Caki2 (cell line): ENCODE data around the gene GK2. TPM values are rescaled to one million over a fixed set of nuclear protein-coding genes. Genes with fewer than 3 reads are reported as not detected.

Experiments used
- DNase-seq: peaks from one replicate; pipeline ENCODE4 v3.0.0-alpha.2; 2015; ENCODE audit warnings: low read depth
- in situ Hi-C: cut with HindIII; loops from 2 replicates; pipeline ENCODE4 v1.10.0; 2016; ENCODE audit warnings: low sequenced_read_pairs, low pct_unique_long_range_greater_than_20kb, mixed read lengths
- total RNA-seq: library from RNA; depleted of rRNA; stranded (reverse); fragments of >200 nt; shearing (Covaris generic); gene quantifications from 2 replicates; pipeline ENCODE4 v1.2.3, GENCODE V29; 2014; ENCODE audit warnings: low replicate concordance; rRNA removed

Gene GK2
- not detected in 2 replicates for total RNA-seq

DNA sequence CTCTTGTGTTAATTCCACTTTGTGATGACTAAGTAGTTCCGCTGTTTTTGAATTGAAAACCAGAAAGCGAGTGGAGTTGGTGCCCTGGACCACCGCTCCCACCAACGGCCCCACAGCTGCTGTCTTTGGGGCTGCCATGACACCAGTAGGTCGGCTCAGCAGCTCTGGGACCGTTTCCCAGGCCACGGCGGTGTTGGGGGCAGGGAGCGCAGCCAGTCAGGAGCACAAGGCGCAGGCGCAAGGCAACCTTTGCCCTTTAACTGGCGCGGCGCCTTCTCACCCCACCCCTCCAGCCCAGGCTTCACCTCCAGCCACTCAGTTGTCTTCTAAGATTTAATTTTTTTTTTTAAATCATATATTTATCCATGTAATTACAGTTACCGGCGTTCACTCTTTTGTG is at the start of gene GK2:
Gene GK2, minus strand, starts transcription at position 166 of the 400 bp plus-strand sequence. Its CDS starts 28 bp downstream, at position 138.
- in situ Hi-C loops, result no loop called here
- DNase-seq, result no peak

DNA sequence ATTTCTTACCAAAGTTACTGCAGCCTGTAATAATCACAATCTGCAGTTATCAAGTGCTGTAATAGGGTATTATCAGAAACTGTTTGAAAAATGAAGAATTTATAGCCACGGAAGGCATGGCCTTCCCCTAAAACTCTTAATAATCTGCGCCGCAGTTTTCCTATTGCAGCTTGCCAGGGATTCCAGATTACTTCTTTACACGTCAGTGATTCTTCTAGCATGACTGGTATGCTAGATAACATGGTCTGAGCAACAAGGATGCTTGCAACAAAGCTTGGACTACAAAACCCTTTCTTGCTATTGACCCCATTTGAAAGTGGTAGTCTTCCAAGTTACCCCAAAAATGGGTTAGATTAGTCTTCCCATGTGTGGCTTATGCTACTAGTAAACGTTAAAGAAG is 47.2 kb upstream of the GK2 start:
- DNase-seq, result no peak
- in situ Hi-C loops, result no loop called here

- no peak for DNase-seq
- in situ Hi-C loops, result no loop called here
Observed at GRCh38 chr4:79454656-79455055, 46.6 kb upstream of the GK2 start.

DNA sequence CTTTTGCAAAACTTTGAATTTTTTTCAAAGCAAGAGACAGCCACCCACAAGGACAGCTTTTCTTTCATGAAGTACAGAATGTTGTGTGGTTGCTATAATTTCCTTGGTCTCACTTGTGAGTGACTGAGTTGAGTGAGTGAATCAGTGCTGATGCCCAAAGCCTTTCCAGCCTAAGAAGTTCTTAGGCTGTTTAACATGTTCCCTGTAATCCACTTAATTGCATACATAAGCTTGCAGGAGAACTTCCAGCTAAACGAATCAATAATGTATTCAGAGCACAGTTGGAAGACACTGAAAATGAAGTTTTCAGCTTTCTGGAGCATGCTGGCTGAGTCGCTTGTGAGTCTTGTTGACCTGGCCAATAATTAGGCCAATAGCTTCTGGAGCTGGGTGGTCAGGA is 42.0 kb upstream of the GK2 start:
- DNase-seq, result no peak
- in situ Hi-C loops, result no loop called here

- DNase-seq, result no peak
- in situ Hi-C loops, result no loop called here
Observed at GRCh38 chr4:79446145-79446544, 38.1 kb upstream of the GK2 start.

DNA sequence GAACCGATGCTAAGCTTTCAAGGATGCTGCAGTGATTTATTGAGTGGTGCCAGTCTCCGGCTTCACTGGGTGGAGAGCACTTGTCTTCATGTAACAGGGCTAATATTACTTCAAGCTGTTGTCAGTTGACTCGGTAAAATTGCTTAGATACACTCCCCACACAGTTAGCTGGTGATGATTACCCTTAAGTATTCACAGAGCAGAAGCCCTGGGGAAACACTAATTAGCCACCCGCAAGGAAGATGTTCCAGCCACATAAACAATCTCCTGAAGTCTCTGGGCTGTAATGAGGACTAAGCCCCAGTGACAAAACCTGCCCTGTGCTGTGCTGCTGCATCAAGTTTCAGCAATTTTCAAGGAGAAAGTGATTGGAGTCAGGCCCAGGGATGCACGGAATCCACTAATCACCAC is 37.3 kb upstream of the GK2 start:
- in situ Hi-C loops, result no loop called here
- DNase-seq, result no peak

GRCh38 chr4:79442422-79442821 is 34.4 kb upstream of the GK2 start:
- in situ Hi-C loops, result no loop called here

DNA sequence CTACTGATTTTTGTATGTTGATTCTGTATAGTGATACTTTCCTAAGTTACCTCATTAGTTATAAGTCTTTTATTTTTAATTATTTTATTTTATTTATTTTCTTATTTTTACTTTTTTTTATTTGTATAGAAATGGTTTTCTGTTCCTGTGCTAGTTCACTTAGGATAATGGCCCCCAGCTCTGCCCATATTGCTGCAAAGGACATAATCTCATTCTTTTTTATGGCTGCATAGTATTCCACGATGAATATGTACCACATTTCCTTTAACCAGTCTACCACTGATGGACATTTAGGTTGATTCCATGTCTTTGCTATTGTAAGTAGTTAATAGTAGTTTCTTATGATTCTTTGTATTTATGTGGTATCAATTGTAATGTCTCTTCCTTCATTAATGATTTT is 31.5 kb upstream of the GK2 start:
- in situ Hi-C loops, result no loop called here

More at GRCh38 chr4:79442422-79442821, 34.4 kb upstream of the GK2 start:
- DNase-seq, result no peak

DNA sequence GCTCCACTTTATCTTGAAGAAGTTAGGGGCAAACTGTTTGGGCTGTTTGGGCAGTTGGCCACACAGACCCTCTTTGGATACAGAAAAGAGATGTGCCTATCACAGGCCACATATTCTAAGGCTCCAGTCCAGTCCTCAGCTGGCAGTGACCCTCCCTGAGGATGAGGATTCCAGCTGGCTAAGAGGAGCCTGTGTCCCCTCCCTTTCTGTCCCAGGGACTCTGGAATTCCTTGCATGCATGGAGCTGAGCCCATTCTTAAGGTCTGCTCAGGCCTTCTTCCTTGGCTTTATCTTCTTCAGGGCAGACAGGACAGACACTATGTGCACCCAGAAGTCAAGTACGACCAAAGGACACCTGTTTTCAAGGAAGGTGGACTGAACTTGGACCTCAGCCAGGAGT is 23.8 kb upstream of the GK2 start:
- in situ Hi-C loops, result no loop called here
- no peak for DNase-seq

More for the DNA sequence above, 31.5 kb upstream of the GK2 start:
- DNase-seq, result no peak

DNA sequence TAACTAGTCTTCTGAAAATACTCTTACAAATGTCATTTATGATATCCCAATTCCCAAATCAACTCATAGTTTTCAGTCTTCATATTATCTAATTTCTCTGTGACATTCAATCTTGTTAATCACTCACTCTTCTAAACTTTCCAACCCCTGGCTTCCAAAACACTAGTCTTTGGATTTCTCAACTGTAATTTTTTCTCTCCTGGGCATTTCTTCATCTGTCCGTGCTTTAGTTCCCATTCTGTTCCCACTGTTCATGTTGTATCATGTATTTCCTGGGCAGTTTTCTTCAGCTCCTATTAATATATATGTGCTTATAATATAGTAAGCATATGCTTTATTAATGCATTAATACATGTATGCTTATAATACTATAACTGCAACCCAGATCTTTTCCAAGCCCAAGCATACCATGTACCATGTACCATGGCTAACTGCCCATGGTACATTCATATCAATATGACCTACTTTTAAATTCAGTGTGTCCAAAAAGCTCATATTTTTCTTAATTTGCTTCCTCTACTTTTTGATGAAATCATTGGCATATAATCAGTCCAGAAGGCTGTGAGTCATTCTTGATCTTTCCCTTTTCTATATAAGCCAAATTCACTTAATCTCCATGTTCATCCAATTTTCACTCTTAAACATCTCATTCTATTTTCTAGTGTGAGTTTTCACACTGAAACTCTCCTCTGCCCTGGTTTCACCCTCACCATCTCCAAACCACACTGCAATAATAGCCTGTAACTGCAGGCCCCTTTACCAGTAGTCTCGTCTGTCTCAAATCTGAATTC is 21.3 kb upstream of the GK2 start:
- DNase-seq, result no peak
- in situ Hi-C loops, result no loop called here

GRCh38 chr4:79426989-79427388 is 19.0 kb upstream of the GK2 start:
- in situ Hi-C loops, result no loop called here
- no peak for DNase-seq

DNA sequence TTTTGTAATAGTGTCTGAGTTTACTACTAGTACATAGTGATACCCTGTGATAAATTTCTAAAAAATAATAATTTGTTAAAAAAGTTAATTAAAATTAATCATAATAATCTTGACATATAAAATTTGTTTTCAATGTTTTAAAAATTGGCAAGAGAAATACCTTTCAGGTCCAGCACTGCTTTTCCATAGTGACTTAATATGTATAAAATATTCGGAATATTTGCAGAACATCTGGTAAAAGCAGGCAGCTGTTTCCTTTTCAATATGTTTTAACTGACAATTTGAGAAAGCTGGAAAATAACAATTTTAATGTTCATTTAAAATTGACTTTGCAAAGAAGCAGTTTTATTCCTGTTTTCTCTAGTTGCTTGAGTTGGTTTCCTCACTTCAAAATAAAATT is 17.6 kb upstream of the GK2 start:
- in situ Hi-C loops, result no loop called here
- DNase-seq, result no peak

DNA sequence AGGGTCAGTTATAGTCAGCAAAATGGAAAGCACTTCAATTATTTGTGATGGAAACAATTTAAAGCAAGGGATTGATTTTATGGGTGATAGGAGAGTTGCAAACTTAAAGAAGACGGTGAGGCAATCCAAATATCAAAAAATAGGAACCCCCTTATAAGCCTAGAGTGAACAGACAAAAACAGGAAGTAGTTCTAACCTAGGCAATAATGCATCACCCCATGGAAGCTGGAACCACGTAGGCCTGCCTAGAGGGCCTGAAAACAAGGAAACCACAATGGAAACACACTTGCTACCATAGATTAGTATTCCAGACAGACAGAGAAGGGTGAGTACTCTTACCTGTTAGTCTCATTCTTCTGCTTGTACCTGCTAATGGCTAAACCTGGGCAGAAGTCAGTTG is 13.5 kb upstream of the GK2 start:
- DNase-seq, result no peak
- in situ Hi-C loops, result no loop called here

DNA sequence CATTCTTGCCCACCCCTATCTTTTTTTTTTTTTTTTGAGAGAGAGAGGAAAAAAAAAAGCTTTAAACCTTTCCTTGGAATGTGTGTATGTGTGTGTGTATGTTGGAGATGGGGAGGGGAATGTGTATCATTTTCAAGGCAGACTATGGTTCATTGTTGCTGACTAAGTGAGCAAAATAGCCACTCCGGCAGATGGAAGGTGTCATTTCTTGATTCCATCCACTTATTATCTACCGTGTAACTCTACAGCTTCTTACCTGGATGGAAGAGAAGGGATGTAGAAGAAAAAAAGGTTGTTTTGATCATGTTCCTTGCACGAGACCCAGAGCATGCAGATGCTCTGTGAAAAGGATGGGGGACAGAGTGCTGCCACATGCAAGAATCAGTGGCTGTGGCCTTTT is 5.9 kb upstream of the GK2 start:
- in situ Hi-C loops, result no loop called here
- no peak for DNase-seq

GRCh38 chr4:79413032-79413885 is 5.2 kb upstream of the GK2 start:
- DNase-seq, result no peak
- in situ Hi-C loops, result no loop called here

DNA sequence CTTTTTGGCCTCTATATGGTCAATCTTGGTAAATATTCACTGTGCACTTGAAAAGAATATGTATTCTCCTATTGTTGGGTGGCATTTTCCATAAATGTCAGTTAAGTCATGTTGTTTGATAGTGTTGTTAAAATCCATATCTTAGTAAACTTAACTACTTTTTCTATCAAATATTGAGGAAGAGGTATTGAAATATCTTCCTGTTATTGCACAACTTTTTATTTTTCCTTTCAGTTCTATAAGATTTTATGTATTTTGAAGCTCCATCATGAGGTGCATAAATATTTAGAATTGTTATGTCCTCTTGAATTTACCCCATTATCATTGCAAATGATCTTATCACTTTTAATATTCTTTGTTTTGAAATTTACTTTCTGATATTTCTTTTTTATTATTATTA is 3.4 kb downstream of the GK2 start:
- no peak for DNase-seq
- in situ Hi-C loops, result no loop called here

DNA sequence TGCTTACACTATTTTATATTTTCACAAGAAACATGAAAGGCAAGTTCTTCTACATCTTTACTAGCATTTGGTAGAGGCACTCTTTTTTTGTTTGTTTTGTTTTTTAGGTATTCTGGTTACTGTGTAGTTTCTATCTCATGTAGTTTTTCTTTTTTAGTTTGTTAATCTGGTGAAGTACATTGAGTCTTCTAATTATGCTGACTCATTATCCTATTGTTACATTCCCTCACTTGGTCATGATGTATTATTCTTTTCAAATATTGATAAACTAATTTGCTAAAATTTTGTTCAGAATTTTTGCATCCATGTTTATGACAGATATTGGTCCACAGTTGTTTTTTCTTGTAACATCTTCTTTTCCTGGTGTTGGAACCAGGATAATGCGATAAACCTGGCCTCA is 4.7 kb downstream of the GK2 start:
- in situ Hi-C loops, result no loop called here
- no peak for DNase-seq

DNA sequence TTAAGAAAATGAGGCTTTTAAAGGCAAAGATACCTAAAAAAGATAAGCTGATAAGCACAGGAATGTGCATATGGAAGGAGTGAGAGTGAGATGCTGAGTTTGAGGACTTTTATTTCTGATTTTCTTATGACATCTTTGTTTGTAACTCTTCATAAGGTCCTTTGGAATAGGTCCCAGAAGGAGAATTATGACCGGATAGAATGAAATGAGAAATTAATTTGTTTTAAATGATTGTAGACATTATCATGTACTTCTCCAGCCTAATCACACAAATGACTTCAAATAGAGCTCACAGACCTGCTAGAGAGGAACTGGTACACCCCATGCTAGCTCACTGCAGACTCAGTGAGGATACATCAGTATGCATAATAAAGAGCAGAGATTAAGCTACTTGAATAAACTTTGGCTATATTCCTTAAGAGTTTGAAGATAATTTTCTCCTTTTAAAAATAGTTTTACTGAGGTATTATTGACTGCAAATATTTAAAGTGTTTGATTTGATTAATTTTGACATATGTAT is 5.6 kb downstream of the GK2 start:
- no peak for DNase-seq
- in situ Hi-C loops, result no loop called here

- DNase-seq, result no peak
- in situ Hi-C loops, result no loop called here
Observed at GRCh38 chr4:79399076-79399475, 9.0 kb downstream of the GK2 start.
